K562 (cell line): Measurements from ENCODE around the gene CHST2. TPM values are rescaled to one million over a fixed set of nuclear protein-coding genes. Genes with fewer than 3 reads are reported as not detected.

ENCODE experiments used
- CBFA2T2 ChIP-seq: fragments of 450-650 bp; conservative IDR thresholded peaks from 2 replicates; pipeline ENCODE4 v1.6.1; 2017; ENCODE audit warnings: mild to moderate bottlenecking
- CBX3 ChIP-seq, 2 experiments: IDR thresholded peaks; 1 replicate in 1 of 2; 2 replicates in 1 of 2; pipeline ENCODE4 v1.6.1; 2012; ENCODE audit warnings: inconsistent platforms in 2 of 2, low read length in 2 of 2, borderline replicate concordance in 1 of 2, control low read depth in 1 of 2
- GABPA ChIP-seq: fragments of 200-800 bp; sonication (Bioruptor generic); conservative IDR thresholded peaks from 2 replicates; pipeline ENCODE4 v1.6.1; 2016; ENCODE audit warnings: low read depth, missing genetic modification characterization, missing compliant biosample characterization
- KLF16 ChIP-seq: IDR thresholded peaks from 2 replicates; pipeline ENCODE4 v1.6.1; 2016; ENCODE audit warnings: antibody characterized with exemption
- MAZ ChIP-seq, 2 experiments: fragments of 450-650 bp in 1 of 2; sonication (generic) in 1 of 2; formaldehyde crosslinking; IDR thresholded peaks in 1 of 2; conservative IDR thresholded peaks in 1 of 2; 2 replicates each; pipeline versions ENCODE4 v1.4.0 to v1.5.0; 2020; ENCODE audit warnings: mild to moderate bottlenecking in 1 of 2, missing genetic modification reagents in 1 of 2
- NCOA2 ChIP-seq, 2 experiments: fragments of 450-650 bp; IDR thresholded peaks; 2 replicates each; pipeline ENCODE4 v1.6.1; 2018; ENCODE audit warnings: mild to moderate bottlenecking in 2 of 2, moderate library complexity in 1 of 2; ENCODE audit not compliant: partially characterized antibody in 2 of 2
- NCOA4 ChIP-seq: fragments of 450-650 bp; IDR thresholded peaks from 2 replicates; pipeline ENCODE4 v1.6.1; 2018; ENCODE audit warnings: mild to moderate bottlenecking; ENCODE audit not compliant: partially characterized antibody
- RB1 ChIP-seq: fragments of 450-650 bp; IDR thresholded peaks from 2 replicates; pipeline ENCODE4 v1.6.1; 2017; ENCODE audit warnings: low read depth, mild to moderate bottlenecking
- SIRT6 ChIP-seq: IDR thresholded peaks from one replicate; pipeline ENCODE4 v1.6.1; 2012; ENCODE audit warnings: low read depth, mild to moderate bottlenecking, control low read depth, inconsistent platforms, low read length, moderate library complexity
- SRSF9 ChIP-seq: fragments of 200-400 bp; formaldehyde crosslinking; IDR thresholded peaks from 2 replicates; pipeline ENCODE4 v1.6.1; 2017; ENCODE audit warnings: low read depth, low read length, borderline replicate concordance
- polyA plus RNA-seq, 8 experiments: library from polyadenylated mRNA; depleted of rRNA in 4 of 8; stranded (reverse) in 5 of 8; unstranded in 3 of 8; fragments of >200 nt; fragmentation: Nextera tagmentation in 2 of 8; fragmentation: Illumina TruSeq in 1 of 8; extraction: Ambion mirVana in 2 of 8; extraction: Trizol in 1 of 8; gene quantifications; 2 replicates each; pipeline versions ENCODE4 v1.2.1 to v1.2.3, GENCODE V29; 2011 to 2014; ENCODE audit warnings: inconsistent platforms in 1 of 8, missing spikeins in 1 of 8
- total RNA-seq, 7 experiments: library from RNA; depleted of rRNA in 6 of 7; stranded (reverse); fragments of >200 nt in 6 of 7; fragmentation: Illumina TruSeq in 2 of 7; extraction: Trizol in 2 of 7; gene quantifications; 2 replicates each; pipeline versions ENCODE4 v1.2.1 to v1.2.3, GENCODE V29; 2011 to 2021; ENCODE audit warnings: low replicate concordance in 1 of 7
- TF ChIP-seq, protein P1 (sequence below), 2 experiments: fragments of 450-650 bp; formaldehyde crosslinking in 1 of 2; IDR thresholded peaks; 2 replicates each; pipeline versions ENCODE4 v1.4.0 to v1.6.1; 2014 to 2020; ENCODE audit warnings: mild to moderate bottlenecking in 2 of 2, borderline replicate concordance in 1 of 2, low read depth in 1 of 2
- TF ChIP-seq, protein P2 (sequence below), 3 experiments: IDR thresholded peaks in 2 of 3; conservative IDR thresholded peaks in 1 of 3; 2 replicates each; pipeline ENCODE4 v1.5.1; 2011 to 2012; ENCODE audit warnings: low read length in 3 of 3, mild to moderate bottlenecking in 3 of 3, control low read depth in 2 of 3, improper control_type of control experiment in 1 of 3, inconsistent platforms in 1 of 3, low read depth in 1 of 3, mixed read lengths in 1 of 3, moderate library complexity in 1 of 3; ENCODE audit not compliant: insufficient read depth in 2 of 3
- TF ChIP-seq, protein P3 (sequence below): sonication (generic); formaldehyde crosslinking; IDR thresholded peaks from 2 replicates; pipeline ENCODE4 v1.8.0; 2022; ENCODE audit warnings: missing genetic modification reagents, mild to moderate bottlenecking, moderate library complexity, borderline replicate concordance
- TF ChIP-seq, protein P4 (sequence below): fragments of 250-450 bp; sonication (Bioruptor Pico); IDR thresholded peaks from 2 replicates; pipeline ENCODE4 v1.4.0; 2020; ENCODE audit warnings: mild to moderate bottlenecking

Gene CHST2
- total and polyA plus RNA-seq, 9 of the 15 experiments (the other 6 are each of a cell fraction or from before 2014, with no cell fraction given): 3.4 to 60.3 (median 13.9) TPM

DNA sequence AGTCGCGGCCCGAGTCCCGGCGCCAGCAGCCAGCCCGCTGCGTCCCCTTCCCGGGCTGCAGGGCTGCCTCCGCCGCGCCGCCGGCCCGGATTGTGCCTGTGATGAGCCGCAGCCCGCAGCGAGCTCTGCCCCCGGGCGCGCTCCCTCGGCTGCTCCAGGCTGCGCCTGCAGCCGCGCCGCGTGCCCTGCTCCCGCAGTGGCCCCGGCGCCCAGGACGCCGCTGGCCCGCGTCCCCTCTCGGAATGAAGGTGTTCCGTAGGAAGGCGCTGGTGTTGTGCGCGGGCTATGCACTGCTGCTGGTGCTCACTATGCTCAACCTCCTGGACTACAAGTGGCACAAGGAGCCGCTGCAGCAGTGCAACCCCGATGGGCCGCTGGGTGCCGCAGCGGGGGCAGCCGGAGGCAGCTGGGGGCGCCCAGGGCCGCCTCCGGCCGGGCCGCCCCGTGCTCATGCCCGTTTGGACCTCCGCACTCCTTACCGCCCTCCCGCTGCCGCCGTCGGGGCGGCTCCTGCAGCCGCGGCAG lies 1.2 kb downstream of the CHST2 start (continued):
- TF ChIP-seq, protein P1, sequence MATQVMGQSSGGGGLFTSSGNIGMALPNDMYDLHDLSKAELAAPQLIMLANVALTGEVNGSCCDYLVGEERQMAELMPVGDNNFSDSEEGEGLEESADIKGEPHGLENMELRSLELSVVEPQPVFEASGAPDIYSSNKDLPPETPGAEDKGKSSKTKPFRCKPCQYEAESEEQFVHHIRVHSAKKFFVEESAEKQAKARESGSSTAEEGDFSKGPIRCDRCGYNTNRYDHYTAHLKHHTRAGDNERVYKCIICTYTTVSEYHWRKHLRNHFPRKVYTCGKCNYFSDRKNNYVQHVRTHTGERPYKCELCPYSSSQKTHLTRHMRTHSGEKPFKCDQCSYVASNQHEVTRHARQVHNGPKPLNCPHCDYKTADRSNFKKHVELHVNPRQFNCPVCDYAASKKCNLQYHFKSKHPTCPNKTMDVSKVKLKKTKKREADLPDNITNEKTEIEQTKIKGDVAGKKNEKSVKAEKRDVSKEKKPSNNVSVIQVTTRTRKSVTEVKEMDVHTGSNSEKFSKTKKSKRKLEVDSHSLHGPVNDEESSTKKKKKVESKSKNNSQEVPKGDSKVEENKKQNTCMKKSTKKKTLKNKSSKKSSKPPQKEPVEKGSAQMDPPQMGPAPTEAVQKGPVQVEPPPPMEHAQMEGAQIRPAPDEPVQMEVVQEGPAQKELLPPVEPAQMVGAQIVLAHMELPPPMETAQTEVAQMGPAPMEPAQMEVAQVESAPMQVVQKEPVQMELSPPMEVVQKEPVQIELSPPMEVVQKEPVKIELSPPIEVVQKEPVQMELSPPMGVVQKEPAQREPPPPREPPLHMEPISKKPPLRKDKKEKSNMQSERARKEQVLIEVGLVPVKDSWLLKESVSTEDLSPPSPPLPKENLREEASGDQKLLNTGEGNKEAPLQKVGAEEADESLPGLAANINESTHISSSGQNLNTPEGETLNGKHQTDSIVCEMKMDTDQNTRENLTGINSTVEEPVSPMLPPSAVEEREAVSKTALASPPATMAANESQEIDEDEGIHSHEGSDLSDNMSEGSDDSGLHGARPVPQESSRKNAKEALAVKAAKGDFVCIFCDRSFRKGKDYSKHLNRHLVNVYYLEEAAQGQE (IDR thresholded peaks at IDR 0.05; ENCODE audit: borderline replicate concordance): no peak
- TF ChIP-seq, protein P1 (CRISPR knock-in tag; IDR thresholded peaks at IDR 0.05; ENCODE audit: low read depth): no peak
- no peak for TF ChIP-seq RB1
- no peak for TF ChIP-seq SIRT6
- TF ChIP-seq, protein P2, sequence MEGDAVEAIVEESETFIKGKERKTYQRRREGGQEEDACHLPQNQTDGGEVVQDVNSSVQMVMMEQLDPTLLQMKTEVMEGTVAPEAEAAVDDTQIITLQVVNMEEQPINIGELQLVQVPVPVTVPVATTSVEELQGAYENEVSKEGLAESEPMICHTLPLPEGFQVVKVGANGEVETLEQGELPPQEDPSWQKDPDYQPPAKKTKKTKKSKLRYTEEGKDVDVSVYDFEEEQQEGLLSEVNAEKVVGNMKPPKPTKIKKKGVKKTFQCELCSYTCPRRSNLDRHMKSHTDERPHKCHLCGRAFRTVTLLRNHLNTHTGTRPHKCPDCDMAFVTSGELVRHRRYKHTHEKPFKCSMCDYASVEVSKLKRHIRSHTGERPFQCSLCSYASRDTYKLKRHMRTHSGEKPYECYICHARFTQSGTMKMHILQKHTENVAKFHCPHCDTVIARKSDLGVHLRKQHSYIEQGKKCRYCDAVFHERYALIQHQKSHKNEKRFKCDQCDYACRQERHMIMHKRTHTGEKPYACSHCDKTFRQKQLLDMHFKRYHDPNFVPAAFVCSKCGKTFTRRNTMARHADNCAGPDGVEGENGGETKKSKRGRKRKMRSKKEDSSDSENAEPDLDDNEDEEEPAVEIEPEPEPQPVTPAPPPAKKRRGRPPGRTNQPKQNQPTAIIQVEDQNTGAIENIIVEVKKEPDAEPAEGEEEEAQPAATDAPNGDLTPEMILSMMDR (IDR thresholded peaks at IDR 0.05 in 2 of 3, conservative IDR thresholded peaks at IDR 0.05 in 1 of 3; ENCODE audit: insufficient read depth in 2 of 3, low read depth in 1 of 3, low read length in 3 of 3): peak in 2 of 3 experiments; percentile 15 to 40; a peak in 2 of 6 replicates
- TF ChIP-seq GABPA (tag): no peak
- TF ChIP-seq, protein P3, sequence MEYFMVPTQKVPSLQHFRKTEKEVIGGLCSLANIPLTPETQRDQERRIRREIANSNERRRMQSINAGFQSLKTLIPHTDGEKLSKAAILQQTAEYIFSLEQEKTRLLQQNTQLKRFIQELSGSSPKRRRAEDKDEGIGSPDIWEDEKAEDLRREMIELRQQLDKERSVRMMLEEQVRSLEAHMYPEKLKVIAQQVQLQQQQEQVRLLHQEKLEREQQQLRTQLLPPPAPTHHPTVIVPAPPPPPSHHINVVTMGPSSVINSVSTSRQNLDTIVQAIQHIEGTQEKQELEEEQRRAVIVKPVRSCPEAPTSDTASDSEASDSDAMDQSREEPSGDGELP (CRISPR knock-in tag): no peak
- peak in 1 of 2 experiments; percentile 5; a peak in 1 of 4 replicates for TF ChIP-seq MAZ (CRISPR knock-in tag; conservative IDR thresholded peaks at IDR 0.05 in 1 of 2, IDR thresholded peaks at IDR 0.05 in 1 of 2)
- no peak for TF ChIP-seq SRSF9
- no peak for TF ChIP-seq NCOA4
- TF ChIP-seq, protein P4, sequence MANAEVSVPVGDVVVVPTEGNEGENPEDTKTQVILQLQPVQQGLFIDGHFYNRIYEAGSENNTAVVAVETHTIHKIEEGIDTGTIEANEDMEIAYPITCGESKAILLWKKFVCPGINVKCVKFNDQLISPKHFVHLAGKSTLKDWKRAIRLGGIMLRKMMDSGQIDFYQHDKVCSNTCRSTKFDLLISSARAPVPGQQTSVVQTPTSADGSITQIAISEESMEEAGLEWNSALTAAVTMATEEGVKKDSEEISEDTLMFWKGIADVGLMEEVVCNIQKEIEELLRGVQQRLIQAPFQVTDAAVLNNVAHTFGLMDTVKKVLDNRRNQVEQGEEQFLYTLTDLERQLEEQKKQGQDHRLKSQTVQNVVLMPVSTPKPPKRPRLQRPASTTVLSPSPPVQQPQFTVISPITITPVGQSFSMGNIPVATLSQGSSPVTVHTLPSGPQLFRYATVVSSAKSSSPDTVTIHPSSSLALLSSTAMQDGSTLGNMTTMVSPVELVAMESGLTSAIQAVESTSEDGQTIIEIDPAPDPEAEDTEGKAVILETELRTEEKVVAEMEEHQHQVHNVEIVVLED: no peak
- TF ChIP-seq NCOA2 (IDR thresholded peaks at IDR 0.05; ENCODE audit: partially characterized antibody in 2 of 2): no peak
- TF ChIP-seq CBFA2T2: no peak
- no peak for TF ChIP-seq CBX3 (IDR thresholded peaks at IDR 0.05; ENCODE audit: borderline replicate concordance in 1 of 2, low read length in 2 of 2)
- TF ChIP-seq KLF16: no peak
